ENCODE results near the gene PID1.

DNA sequence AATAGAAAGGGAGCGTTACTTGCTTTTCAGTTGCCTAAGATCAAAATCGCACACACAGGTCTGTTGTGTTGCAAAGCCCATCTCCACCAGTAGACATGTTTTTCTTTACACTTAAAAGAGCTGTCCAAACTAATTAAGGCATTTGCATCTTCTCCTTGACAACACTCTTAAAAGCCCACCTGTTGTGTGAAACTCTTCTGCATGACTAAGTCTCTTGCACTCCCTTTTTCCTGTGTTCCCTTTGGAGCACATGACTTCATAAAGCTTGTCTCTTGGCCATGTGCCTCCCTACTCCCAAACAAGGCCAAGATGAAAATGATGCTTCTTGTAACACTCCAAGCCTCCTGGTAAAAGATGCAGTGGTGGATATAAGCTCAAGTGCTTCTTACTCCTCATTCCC, 26.1 kb downstream of the PID1 start:
- TF ChIP-seq CTCF (IDR thresholded peaks at IDR 0.05) (no peak), EZH2 (IDR thresholded peaks at IDR 0.05; ENCODE audit: borderline replicate concordance, insufficient read depth, low read depth, low read length, poor library complexity, severe bottlenecking) (no peak)
